Endothelial cell of umbilical vein (primary cell): Measurements from ENCODE around the gene TOB2. TPM values are rescaled to one million over a fixed set of nuclear protein-coding genes. Genes with fewer than 3 reads are reported as not detected.

Experiments
- BruUV-seq: library from RNA; stranded (reverse); fragments of 400-500 nt; replicated peaks from 2 replicates; lab custom pipeline; 2021; lab: Mats Ljungman, UMichigan
- CTCF ChIA-PET: fragments of 300-600, 350-600 bp; sonication (Branson Sonifier 250); formaldehyde crosslinking; loops from one replicate; lab custom pipeline; 2021; ENCODE audit warnings: antibody characterized with exemption, inconsistent platforms; lab: Charles Lee
- POLR2A ChIA-PET: fragments of 300-600, 350-600 bp; sonication (Branson Sonifier 250); formaldehyde crosslinking; loops from one replicate; lab custom pipeline; 2021; ENCODE audit warnings: antibody characterized with exemption, inconsistent platforms; lab: Charles Lee
- DNase-seq: peaks from one replicate; pipeline ENCODE4 v3.0.0-alpha.2; 2011; ENCODE audit warnings: low read depth, low spot score
- FAIRE-seq: peaks from 2 replicates; lab custom pipeline; 2011; peaks lifted over from hg19 to GRCh38; lab: Jason Lieb, UNC
- H2AFZ ChIP-seq: 2 replicates; pipeline ENCODE4 v1.6.0; 2012; ENCODE audit warnings: low read depth, low read length, control low read depth, inconsistent platforms
- H3K27ac ChIP-seq: 2 replicates; pipeline ENCODE4 v1.5.1; 2011; ENCODE audit warnings: low read depth, mild to moderate bottlenecking, control low read depth, low read length, moderate library complexity; ENCODE audit not compliant: insufficient read depth
- H3K27me3 ChIP-seq, 2 experiments: 2 replicates each; pipeline versions ENCODE4 v1.6.0 to v1.6.1; 2011; ENCODE audit warnings: low read length in 2 of 2, mixed read lengths in 1 of 2; ENCODE audit not compliant: control insufficient read depth in 2 of 2, insufficient read depth in 2 of 2
- H3K36me3 ChIP-seq, 2 experiments: 2 replicates in 1 of 2; 3 replicates in 1 of 2; pipeline ENCODE4 v1.5.1; 2011; ENCODE audit warnings: low read length in 2 of 2, mild to moderate bottlenecking in 1 of 2, moderate library complexity in 1 of 2; ENCODE audit not compliant: control insufficient read depth in 2 of 2, insufficient read depth in 2 of 2; ENCODE audit errors: extremely low read depth in 1 of 2
- H3K4me1 ChIP-seq: 3 replicates; pipeline ENCODE4 v1.5.1; 2011; ENCODE audit warnings: mild to moderate bottlenecking, low read length; ENCODE audit not compliant: control insufficient read depth, insufficient read depth; ENCODE audit errors: extremely low read depth
- H3K4me2 ChIP-seq: 2 replicates; pipeline ENCODE4 v1.6.1; 2011; ENCODE audit warnings: low read length, control low read depth, mixed read lengths; ENCODE audit not compliant: insufficient read depth
- H3K4me3 ChIP-seq, 3 experiments: fragments of 200-600 bp in 1 of 3; sonication (generic), shearing (Covaris generic) in 1 of 3; replicated peaks in 1 of 3; 2 replicates each; pipeline ENCODE4 v1.5.1; 2011 to 2016; ENCODE audit warnings: control low read depth in 3 of 3, low read length in 3 of 3, mild to moderate bottlenecking in 2 of 3, inconsistent platforms in 1 of 3, low read depth in 1 of 3, moderate library complexity in 1 of 3; ENCODE audit not compliant: insufficient read depth in 1 of 3
- H3K79me2 ChIP-seq: 2 replicates; pipeline ENCODE4 v1.6.0; 2012; ENCODE audit warnings: low read length, inconsistent platforms; ENCODE audit not compliant: control insufficient read depth, insufficient read depth
- H3K9ac ChIP-seq: replicated peaks from 2 replicates; pipeline ENCODE3; 2011; ENCODE audit warnings: low read length, control low read depth; ENCODE audit not compliant: insufficient read depth; ENCODE audit errors: extremely low read depth
- H3K9me1 ChIP-seq: replicated peaks from 3 replicates; pipeline ENCODE4 v1.6.0; 2011; ENCODE audit warnings: mild to moderate bottlenecking, low read length; ENCODE audit not compliant: control insufficient read depth, insufficient read depth; ENCODE audit errors: extremely low read depth
- H3K9me3 ChIP-seq: replicated peaks from 2 replicates; pipeline ENCODE4 v1.5.1; 2012; ENCODE audit warnings: low read length, inconsistent platforms; ENCODE audit not compliant: control insufficient read depth, insufficient read depth
- H4K20me1 ChIP-seq: replicated peaks from 2 replicates; pipeline ENCODE3; 2011; ENCODE audit warnings: mild to moderate bottlenecking, low read length; ENCODE audit not compliant: control insufficient read depth, insufficient read depth; ENCODE audit errors: extremely low read depth
- EZH2 ChIP-seq: IDR thresholded peaks from 2 replicates; pipeline ENCODE4 v1.6.1; 2012; ENCODE audit warnings: borderline replicate concordance, low read depth, mild to moderate bottlenecking, moderate library complexity, low read length, inconsistent platforms; ENCODE audit not compliant: severe bottlenecking
- FOS ChIP-seq: IDR thresholded peaks from 2 replicates; pipeline ENCODE4 v1.6.1; 2011; ENCODE audit warnings: mild to moderate bottlenecking, low read length, moderate library complexity, borderline replicate concordance; ENCODE audit not compliant: insufficient read depth
- GATA2 ChIP-seq: IDR thresholded peaks from 2 replicates; pipeline ENCODE4 v1.7.0; 2011; ENCODE audit warnings: low read depth, mild to moderate bottlenecking, moderate library complexity, mixed read lengths, low read length; ENCODE audit not compliant: insufficient read length, insufficient read depth
- JUN ChIP-seq: IDR thresholded peaks from 2 replicates; pipeline ENCODE4 v1.6.1; 2011; ENCODE audit warnings: borderline replicate concordance, low read depth; ENCODE audit not compliant: insufficient read length, insufficient read depth
- MYC ChIP-seq: IDR thresholded peaks from one replicate; pipeline ENCODE4 v1.6.1; 2011; ENCODE audit warnings: mild to moderate bottlenecking, low read depth, low read length
- POLR2A ChIP-seq: IDR thresholded peaks from 2 replicates; pipeline ENCODE4 v1.6.1; 2012; ENCODE audit warnings: low read depth, mild to moderate bottlenecking, control low read depth, low read length
- POLR2AphosphoS5 ChIP-seq: IDR thresholded peaks from 2 replicates; pipeline ENCODE4 v1.6.1; 2012; ENCODE audit warnings: low read depth, mild to moderate bottlenecking, control low read depth, low read length, moderate library complexity; ENCODE audit not compliant: insufficient read depth
- dilution Hi-C: fragments of 300-500 bp; cut with MboI; formaldehyde crosslinking; loops from one replicate; pipeline ENCODE4 v1.15.0; 2019; ENCODE audit warnings: low sequenced_read_pairs; ENCODE audit not compliant: extremely low pct_ligation_motif_present
- intact Hi-C: fragments of 100-400 bp; cut with micrococcal nuclease; formaldehyde crosslinking; loops from one replicate; pipeline ENCODE4 v1.10.0; 2022
- polyA plus RNA-seq, 4 experiments: library from polyadenylated mRNA; depleted of rRNA in 3 of 4; stranded (reverse) in 3 of 4; unstranded in 1 of 4; fragments of >200 nt; gene quantifications; 2 replicates each; pipeline versions ENCODE4 v1.2.1 to v1.2.3, GENCODE V29; 2011 to 2012; ENCODE audit warnings: missing spikeins in 1 of 4
- total RNA-seq: library from RNA; stranded (reverse); gene quantifications from 2 replicates; pipeline ENCODE4 v1.2.3, GENCODE V29; 2021
- TF ChIP-seq, protein P1 (sequence below), 2 donors: IDR thresholded peaks; 1 replicate in 1 of 2; 2 replicates in 1 of 2; pipeline ENCODE4 v1.5.1; 2011; ENCODE audit warnings: low read length in 2 of 2, mild to moderate bottlenecking in 2 of 2, moderate library complexity in 2 of 2, control low read depth in 1 of 2, inconsistent platforms in 1 of 2, low read depth in 1 of 2; ENCODE audit not compliant: insufficient read depth in 1 of 2; ENCODE audit errors: extremely low read depth in 1 of 2
- TF ChIP-seq, protein P2 (sequence below): IDR thresholded peaks from 2 replicates; pipeline ENCODE4 v1.6.1; 2011; ENCODE audit not compliant: insufficient read depth, insufficient read length

The TOB2 gene
- total and polyA plus RNA-seq, 2 donors (not counting 3 experiments of a cell fraction or from before 2014, with no cell fraction given) = 21.7 to 44.7 TPM

DNA sequence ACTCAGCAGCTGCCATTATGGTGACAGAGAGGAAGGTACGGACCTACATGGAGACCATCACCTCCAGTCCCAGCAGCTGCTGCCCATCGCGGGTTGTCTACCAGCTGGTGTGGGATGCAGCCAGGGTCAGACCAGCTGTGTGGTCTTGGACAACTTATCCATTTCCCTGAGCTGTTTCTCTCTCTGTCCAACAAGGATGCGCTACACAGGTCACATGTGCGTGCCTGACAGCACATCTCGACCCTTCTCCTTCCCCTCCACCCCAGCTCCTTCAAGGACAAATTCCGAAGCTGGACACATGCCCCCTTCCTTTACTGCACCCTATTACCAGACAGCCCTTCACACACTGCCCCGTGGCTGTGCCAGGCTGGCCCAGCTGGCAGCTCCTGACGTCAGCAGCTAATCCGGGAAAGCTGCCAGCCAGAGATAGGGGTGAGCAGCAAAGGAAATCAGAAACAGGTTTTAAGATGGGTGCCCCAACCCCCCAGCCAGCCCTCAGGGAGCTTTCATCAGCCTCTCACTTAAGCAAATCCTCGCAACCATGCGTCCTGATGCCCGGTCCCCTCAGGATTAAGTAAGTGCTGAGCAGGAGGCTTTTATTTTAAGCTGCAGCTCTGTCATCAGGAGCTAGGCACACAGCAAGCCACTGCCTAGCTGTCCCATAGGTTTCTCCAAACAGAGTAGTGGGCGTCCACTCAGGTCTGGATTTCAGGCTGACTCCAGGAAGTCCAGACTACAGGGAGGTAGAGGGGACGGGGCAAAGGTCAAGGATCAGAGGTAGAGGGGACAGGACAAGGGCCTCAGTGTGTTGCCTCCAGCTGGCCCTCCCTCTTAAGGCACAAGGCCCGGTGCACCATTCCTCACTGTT is 44.6 kb downstream of the TOB2 start:
- no peak overlapping the region for H2AFZ ChIP-seq
- CTCF ChIA-PET = interaction anchor here (0.7 to 7.9 kb wide), 10 partner anchors 10 to 131 kb away, joined by 3 to 251 read pairs (median 4); partner anchors contain the start of gene TEF
- H3K9me1 ChIP-seq = no peaks in the 10 kb centered on the region
- no peak overlapping the region for H3K4me3 ChIP-seq
- H3K36me3 ChIP-seq = no peaks in the 10 kb centered on the region
- no peaks in the 10 kb centered on the region for H4K20me1 ChIP-seq
- no peak overlapping the region for H3K4me2 ChIP-seq
- no peaks in the 10 kb centered on the region for H3K9me3 ChIP-seq
- FAIRE-seq (no peak), DNase-seq (peak; percentile 21)
- BruUV-seq = no TSS peak
- H3K27me3 ChIP-seq = no peaks in the 10 kb centered on the region
- no peak overlapping the region for H3K9ac ChIP-seq
- POLR2A ChIA-PET = no interaction called here
- H3K27ac ChIP-seq = no peak overlapping the region
- TF ChIP-seq POLR2AphosphoS5 = no peak
- TF ChIP-seq, protein P1, sequence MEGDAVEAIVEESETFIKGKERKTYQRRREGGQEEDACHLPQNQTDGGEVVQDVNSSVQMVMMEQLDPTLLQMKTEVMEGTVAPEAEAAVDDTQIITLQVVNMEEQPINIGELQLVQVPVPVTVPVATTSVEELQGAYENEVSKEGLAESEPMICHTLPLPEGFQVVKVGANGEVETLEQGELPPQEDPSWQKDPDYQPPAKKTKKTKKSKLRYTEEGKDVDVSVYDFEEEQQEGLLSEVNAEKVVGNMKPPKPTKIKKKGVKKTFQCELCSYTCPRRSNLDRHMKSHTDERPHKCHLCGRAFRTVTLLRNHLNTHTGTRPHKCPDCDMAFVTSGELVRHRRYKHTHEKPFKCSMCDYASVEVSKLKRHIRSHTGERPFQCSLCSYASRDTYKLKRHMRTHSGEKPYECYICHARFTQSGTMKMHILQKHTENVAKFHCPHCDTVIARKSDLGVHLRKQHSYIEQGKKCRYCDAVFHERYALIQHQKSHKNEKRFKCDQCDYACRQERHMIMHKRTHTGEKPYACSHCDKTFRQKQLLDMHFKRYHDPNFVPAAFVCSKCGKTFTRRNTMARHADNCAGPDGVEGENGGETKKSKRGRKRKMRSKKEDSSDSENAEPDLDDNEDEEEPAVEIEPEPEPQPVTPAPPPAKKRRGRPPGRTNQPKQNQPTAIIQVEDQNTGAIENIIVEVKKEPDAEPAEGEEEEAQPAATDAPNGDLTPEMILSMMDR (IDR thresholded peaks at IDR 0.05; ENCODE audit: extremely low read depth in 1 of 2, insufficient read depth in 1 of 2, low read depth in 1 of 2, low read length in 2 of 2) = no peak
- TF ChIP-seq, protein P2, sequence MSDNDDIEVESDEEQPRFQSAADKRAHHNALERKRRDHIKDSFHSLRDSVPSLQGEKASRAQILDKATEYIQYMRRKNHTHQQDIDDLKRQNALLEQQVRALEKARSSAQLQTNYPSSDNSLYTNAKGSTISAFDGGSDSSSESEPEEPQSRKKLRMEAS = no peak
- TF ChIP-seq GATA2 = no peak
- no peak for TF ChIP-seq POLR2A
- no peak for TF ChIP-seq EZH2
- TF ChIP-seq JUN = no peak
- no peak for TF ChIP-seq MYC
- TF ChIP-seq FOS = no peak
- dilution Hi-C loops (no loop called here), intact Hi-C loops (no loop called here)
- H3K4me1 ChIP-seq = no peaks in the 10 kb centered on the region
- H3K79me2 ChIP-seq = no peaks in the 10 kb centered on the region
